Stimulated activated CD4-positive, alpha-beta T cell treated with anti-CD3 and anti-CD28 coated beads, Interleukin-15, amount 100 ng/mL, for 24 hours (primary cell): ENCODE data around the gene DPY19L1.
"Not testable (repeated sequence)": the region's sequence is repeated elsewhere in the genome, so short reads cannot be mapped to it uniquely, and the experiment has no call there.

Source experiments
- DNase-seq: peaks from one replicate; pipeline ENCODE4 v3.0.0-alpha.2; 2020

Gene DPY19L1

DNA sequence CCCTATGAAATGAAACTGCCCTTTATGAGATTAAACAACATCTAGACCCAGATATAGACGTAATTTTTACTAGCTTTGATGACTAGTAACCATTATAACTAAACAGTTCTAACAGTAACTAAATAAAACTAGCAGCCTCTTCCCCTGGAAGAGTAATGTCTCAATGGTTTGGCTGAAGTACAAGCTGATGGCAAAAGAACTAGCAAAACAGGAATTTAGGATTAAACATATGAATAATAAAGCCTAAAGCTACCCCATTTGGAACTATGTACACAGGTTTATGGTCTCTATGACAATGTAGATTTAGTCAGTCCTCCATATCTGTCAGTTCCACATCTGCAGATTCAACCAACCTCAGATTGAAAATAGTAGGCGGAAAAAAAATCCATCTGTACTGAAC lies 6.4 kb downstream of the DPY19L1 start:
- no peak for DNase-seq

- DNase-seq = no peak
Observed at GRCh38 chr7:35029311-35029710, 8.0 kb downstream of the DPY19L1 start.

DNA sequence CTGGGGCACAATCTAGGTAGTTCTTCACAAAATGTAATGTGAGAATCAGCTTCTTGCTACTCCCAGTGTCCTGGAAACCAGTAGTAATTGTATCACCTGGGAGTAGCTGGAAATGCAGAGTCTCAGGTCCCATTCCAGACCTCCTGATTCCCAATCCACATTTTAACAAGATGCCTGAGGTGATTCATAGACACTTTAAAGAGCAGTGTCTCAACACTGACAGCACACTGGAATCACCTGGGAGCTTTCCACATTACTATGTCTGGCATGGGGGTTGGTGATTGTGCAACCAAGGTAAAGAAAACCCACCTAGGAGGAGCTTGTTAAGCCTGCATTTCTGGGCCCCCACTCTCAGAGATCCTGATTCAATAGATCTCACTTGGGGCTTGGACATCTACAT lies 11.1 kb downstream of the DPY19L1 start:
- DNase-seq = no peak

DNA sequence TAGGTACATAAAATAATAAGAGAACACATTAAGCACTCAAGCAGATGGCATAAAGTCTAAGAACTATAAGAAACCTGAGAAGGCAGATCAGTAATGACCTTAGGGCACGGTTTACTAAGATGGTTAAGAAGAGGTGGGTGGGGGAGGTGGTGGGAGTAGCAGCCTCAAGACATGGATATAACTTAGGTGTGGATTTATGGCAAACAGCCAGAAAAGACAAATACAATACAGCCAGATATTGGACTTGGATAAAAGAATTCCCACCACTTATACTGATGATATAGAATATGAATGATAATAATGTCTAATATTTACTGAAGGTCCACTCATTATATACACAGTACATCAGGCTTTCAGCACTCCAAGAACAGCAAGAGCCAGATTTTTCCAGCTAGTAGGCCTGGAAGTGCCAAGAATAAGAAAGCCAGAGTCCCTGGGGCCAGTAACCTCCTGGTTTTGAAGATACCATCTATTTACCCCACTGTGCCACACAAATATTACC lies 11.9 kb downstream of the DPY19L1 start:
- DNase-seq = no peak

DNA sequence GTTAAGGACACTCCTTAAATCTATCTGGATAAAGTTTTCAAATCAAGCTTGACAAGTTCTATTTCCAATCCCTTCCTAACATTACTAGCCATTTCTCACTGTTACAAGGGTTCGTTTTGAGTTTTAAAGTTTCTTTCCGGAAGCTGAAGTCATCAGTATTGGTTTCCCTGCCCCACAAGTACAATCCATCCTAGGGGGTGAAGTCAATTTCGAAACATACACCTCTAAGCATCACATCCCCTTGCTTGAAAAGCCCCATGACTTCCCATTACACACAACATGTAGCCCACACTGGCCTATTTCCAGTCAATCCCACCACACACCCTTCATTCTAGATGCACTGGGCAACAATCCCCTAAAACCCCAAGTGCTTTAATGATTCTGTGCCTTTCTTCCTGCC lies 13.0 kb downstream of the DPY19L1 start:
- DNase-seq = no peak

GRCh38 chr7:35022725-35023124 lies 14.6 kb downstream of the DPY19L1 start:
- DNase-seq = no peak

DNA sequence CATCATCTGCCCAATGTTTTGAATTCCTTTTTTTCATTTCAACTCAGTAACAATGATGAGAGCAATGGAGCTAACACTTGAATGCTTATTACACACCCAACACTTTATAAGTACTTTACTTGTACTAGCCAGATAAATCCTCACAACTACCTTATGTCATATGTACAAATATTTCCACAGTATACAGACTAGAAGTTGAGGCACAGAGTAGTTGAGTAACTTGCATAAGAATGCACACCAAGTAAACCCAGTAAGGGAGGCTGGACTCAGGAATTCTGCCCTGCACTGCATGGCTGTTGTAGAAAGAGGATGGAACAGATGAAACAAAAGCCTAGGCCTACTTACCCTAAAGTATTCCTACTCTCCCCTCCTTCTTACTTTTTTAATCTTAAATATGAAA lies 15.8 kb downstream of the DPY19L1 start:
- no peak for DNase-seq

GRCh38 chr7:35019801-35020200 lies 17.5 kb downstream of the DPY19L1 start:
- DNase-seq = no peak

DNA sequence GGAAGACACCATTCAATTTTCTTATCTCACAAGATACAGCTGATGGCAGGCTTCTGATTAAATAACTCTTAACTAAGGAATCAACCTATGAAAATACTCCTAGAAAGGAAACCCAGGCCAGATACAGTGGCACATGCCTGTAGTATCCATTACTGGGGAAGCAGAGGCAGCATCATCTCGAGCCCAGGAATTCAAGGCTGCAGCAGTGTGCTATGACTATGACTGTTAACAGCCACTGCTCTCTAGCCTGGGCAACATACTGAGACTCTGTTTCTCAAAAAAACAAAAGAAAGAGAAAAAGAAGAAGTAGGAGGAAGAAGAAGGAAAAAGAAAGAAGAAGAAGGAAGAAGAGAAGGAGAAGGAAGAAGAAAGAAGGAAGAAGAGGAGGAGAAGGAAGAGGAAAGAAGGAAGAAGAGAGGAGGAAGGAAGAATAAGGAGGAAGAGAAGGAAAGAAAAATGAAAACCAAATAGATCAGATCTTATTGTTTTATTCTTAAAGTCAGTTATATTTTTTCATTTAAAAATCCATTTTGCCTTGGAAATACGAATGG lies 18.0 kb downstream of the DPY19L1 start:
- DNase-seq = no peak

DNA sequence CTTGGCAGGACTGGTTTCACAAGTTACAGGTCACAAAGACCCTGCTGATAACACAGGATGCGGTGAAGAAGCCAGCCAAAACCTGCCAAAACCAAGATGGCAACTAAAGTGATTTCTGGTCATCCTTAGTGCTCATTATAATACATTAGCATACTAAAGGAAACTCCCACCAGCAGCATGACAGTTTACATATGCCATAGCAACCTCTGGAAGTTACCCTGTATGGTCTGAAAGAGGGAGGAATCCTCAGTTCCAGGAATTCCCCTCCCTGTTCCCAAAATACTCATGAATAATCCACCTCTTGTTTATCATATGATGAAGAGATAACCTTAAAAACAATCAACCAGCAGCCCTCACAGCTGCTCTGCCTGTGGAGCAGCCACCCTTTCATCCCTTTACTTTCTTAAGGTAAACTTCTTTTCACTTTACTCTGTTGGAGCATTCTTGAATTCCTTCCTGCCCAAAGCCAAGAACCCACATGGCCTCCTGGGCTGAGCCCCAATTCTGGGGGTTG lies 21.9 kb downstream of the DPY19L1 start:
- no peak for DNase-seq

DNA sequence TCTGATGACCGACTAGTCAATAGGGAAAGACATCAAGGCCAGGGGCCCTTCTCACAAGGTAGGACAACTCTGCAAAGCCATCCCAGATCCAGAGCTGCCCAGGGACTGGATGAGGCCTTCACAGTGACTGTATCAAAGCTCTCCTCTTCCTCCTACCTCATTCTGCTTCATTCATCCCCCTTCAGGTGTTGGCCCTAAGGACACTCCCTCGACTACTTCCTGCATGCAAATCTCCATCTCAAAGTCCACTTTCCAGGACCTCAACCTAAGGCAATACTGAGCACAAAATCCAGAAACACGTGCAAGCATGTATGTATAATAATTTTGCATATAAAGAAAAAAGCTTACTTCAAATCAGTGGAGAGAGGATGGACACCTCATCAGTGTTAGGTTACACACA lies 25.1 kb downstream of the DPY19L1 start:
- DNase-seq = no peak

DNA sequence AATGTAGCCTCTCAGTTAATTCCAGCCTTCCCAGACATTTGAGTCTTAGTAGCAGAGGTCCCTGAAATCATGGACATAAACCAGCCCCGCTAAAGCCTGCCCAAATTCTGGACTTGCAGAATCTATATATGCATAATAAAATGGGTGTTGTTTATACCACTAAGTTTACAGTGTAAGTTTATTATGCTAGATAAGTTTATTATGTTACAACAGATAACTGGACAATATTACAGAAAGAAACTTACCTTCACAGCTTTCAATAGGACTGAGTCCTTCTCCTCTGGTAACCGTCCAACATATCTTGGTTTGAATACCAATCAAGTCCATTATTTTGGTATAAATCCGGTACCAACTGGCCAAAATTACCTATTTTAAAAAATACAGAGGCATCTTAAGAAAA lies 26.2 kb downstream of the DPY19L1 start:
- no peak for DNase-seq

DNA sequence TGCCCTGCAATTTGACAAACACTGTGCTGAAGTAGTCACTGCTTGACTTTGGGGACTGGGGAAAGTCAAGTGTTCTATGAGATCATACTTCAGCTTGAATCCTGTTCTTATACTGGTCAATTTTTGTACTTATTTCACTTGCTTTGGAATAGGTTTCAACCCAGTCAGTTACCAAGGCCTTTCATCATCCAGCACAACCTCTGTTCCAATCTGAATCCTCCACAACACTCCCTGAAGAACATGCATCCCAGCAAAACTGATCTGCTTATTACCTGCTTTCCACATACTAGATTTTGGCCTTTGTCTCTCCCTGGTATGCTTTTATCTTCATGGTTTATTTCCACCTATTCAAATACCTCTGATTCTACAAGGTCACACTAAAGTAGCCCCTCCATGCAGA lies 29.5 kb downstream of the DPY19L1 start:
- DNase-seq = no peak

DNA sequence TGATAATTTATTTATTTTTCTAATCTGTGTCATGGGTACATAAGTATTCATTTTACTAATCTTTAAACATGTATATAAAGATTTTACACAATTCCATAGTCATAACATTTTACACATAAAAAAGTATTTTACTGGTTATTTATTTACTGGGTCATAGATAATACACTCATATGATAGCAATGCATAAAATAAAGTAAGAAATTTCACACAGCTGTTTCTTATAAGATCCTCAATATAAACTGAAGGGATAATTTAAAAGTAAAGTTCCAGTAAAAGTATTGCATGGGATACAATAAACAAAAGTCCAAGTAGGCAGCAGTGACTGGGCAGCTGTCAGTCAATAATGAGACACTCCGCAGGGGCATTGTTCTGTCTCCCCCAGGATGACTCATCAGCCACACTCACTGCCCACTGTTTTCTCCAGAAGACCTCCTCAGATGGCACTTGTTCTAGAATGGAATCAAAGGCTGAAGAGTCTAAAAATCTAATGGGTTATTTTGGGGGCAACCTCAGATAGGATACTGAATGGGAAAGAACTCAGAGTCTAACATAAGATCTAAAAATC lies 32.7 kb downstream of the DPY19L1 start:
- DNase-seq = no peak

- no peak for DNase-seq
Observed at GRCh38 chr7:35003679-35004303, 33.5 kb downstream of the DPY19L1 start.

- DNase-seq = not testable (repeated sequence)
Observed at GRCh38 chr7:35003177-35003650, 34.1 kb downstream of the DPY19L1 start.

DNA sequence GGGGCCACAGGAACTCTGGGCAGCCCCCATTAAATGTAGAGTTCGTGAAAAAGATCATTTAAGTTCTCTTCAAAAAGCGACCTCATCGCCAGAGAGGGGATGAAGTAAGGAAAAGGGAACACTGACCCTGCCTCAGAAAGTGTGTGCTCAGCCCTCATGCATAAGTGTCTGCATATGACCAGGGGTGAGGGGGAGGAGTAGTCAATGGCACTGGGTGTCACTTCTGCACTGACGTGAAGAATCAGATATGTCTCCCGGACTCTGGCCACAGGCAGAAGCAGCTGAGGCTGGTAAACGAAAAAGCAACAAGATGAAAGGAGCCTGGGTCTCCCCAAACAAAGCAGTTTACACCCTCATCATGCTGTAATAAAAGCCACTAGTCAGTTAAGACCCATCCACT lies 39.0 kb downstream of the DPY19L1 start:
- not testable (repeated sequence) for DNase-seq

DNA sequence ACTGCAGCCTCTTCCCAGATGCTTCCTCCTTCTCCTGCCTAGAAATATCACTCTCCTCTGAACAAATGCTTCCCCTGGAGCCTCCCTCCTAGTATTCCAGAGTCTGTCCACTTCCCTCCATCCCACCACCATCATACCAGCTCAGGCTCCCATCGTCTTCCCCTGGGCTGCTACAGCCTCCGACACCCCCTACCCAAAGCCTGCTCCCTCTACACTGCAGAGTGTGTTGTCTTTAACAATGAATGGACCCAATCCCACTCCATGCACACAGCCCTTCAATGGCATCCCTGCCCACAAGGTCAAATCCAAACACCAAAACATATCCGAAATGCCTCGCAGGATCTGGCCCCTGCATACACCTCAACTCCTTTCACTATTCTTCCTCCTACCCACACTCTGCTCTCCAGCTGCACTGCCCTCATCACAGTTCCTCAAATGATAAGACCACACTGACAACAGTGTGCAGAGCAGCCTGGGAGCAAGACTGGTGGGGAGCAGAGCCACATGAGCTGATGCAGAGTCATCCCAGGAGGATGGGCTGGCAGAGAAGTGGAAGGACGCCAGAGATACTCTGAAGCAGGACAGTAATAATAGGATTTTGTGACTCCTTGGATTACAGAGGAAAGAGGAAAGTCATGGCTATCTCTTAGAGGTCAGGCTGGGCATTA lies 40.7 kb downstream of the DPY19L1 start:
- DNase-seq = not testable (repeated sequence)

- no peak for DNase-seq
Observed at GRCh38 chr7:34995757-34996156, 41.5 kb downstream of the DPY19L1 start.

DNA sequence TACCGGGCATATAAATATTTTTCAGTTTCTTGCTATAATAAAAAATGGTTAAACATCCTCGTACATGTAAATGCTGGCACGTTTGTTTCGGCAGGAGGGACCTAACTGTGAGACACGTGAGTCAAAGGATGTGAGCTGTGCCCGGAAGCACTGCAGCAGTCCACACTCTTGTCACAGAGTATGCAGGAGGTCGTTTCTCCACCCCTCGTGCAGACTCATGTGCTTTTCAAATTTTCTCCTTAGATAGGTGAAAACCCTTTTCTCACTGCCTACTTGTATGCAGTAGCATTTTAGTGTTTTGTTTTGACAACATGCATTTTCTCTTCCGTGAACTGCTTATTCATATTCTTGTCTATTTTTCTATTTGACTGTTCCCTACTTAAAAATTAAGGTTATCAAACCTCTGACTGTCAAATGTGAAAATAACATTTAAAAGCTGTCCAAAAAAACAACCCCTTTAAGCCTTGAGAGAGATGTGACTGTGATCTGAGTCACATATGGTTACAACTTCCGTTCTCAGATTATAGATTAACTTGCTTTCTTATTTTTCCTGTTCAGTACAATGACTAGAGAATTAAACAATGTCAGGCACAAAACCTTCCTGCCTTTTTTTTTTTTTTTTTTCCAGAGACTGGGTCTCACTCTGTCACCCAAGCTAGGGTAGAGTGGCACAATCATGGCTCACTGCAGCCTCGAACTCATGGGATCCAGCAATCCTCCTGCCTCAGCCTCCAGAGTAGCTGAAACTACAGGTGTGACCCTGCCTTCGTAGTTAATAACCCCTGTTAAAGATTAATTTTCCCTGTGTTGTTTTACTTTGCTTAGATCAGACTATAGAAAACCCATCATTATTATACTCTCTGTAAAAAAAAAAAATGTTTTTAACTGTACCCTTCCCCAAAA lies 45.1 kb downstream of the DPY19L1 start:
- peak; percentile 66 for DNase-seq

- DNase-seq = not testable (repeated sequence)
Observed at GRCh38 chr7:34988442-34989125, 48.7 kb downstream of the DPY19L1 start.

DNA sequence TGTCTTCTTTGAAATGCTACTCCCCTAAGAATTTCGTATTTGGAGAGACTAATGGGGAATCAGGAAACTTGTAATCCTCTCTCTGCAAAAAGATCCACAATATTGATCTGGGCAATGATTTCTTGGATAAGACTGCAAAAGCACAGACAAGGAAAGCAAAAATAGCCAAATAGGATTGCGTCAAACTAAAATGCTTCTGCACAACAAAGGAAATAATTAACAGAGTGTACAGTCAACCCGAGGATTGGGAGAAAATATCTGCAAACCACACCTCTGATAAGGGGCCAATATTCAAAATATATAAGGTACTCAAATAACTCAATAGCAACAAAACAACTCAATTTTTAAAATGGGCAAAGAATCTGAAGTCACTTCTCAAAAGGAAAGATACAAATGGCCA lies 52.1 kb downstream of the DPY19L1 start:
- DNase-seq = not testable (repeated sequence)
